Right atrium auricular region (tissue), 2 donors: Measurements from ENCODE around the gene UTS2. TPM values are rescaled to one million over a fixed set of nuclear protein-coding genes. Genes with fewer than 3 reads are reported as not detected.
A peak's percentile ranks its signal among the peaks of the same experiment; 100 is the strongest.

ENCODE experiments used
- DNase-seq: peaks from one replicate; pipeline ENCODE4 v3.0.0-alpha.2; 2019; ENCODE audit warnings: low spot score
- H3K27ac ChIP-seq, 2 donors: fragments of 200-600 bp; sonication (generic); 1 replicate in 1 of 2; 2 replicates in 1 of 2; pipeline ENCODE4 v1.5.1; 2016 to 2019
- H3K27me3 ChIP-seq, 2 donors: fragments of 200-600 bp; sonication (generic); one replicate each; pipeline versions ENCODE4 v1.5.1 to v1.6.0; 2017 to 2019
- H3K36me3 ChIP-seq: fragments of 200-600 bp; sonication (generic); one replicate; pipeline ENCODE4 v1.5.1; 2016
- H3K4me1 ChIP-seq, 2 donors: fragments of 200-600 bp; sonication (generic); one replicate each; pipeline versions ENCODE4 v1.5.1 to v1.6.0; 2017 to 2019
- H3K4me3 ChIP-seq, 2 donors: fragments of 200-600 bp; sonication (generic); 1 replicate in 1 of 2; 2 replicates in 1 of 2; pipeline ENCODE4 v1.5.1; 2017 to 2019; ENCODE audit warnings: mild to moderate bottlenecking in 1 of 2, moderate library complexity in 1 of 2
- H3K9me3 ChIP-seq, 2 donors: fragments of 200-600 bp; sonication (generic); one replicate each; pipeline ENCODE4 v1.5.1; 2019
- CTCF ChIP-seq, 2 donors: fragments of 200-600 bp; sonication (generic); IDR thresholded peaks; one replicate each; pipeline ENCODE4 v1.5.1; 2019; ENCODE audit warnings: antibody characterized with exemption in 2 of 2
- total RNA-seq, 2 donors: library from RNA; depleted of rRNA; stranded (reverse); fragments of >200 nt; gene quantifications; one replicate each; pipeline ENCODE4 v1.1.0, GENCODE V29; 2016

The UTS2 gene
- total RNA-seq, 2 donors from 2014 or later, result not detected

- Histone ChIP-seq H3K4me1 (no peaks in the 10 kb centered on the region), H3K27ac (no peak overlapping the region), H3K9me3 (peaks cover 0 to 13% of the 10 kb centered on the region in 2 donors), H3K27me3 (no peaks in the 10 kb centered on the region), H3K4me3 (no peak overlapping the region), H3K36me3 (peaks cover 82% of the 10 kb centered on the region)
- no peak for DNase-seq
- TF ChIP-seq CTCF (IDR thresholded peaks at IDR 0.05), result no peak
Observed at GRCh38 chr1:7809742-7810141, 43.1 kb downstream of the UTS2 start.

GRCh38 chr1:7808253-7808844 is 44.5 kb downstream of the UTS2 start:
- peaks cover 0 to 4% of the 10 kb centered on the region in 2 donors for H3K9me3 ChIP-seq
- H3K4me1 ChIP-seq, result no peaks in the 10 kb centered on the region
- DNase-seq, result no peak
- H3K27ac ChIP-seq, result no peak overlapping the region
- no peaks in the 10 kb centered on the region for H3K27me3 ChIP-seq
- TF ChIP-seq CTCF (IDR thresholded peaks at IDR 0.05), result peak in 1 of 2 donors; percentile 62
- peaks cover 83% of the 10 kb centered on the region for H3K36me3 ChIP-seq
- H3K4me3 ChIP-seq, result no peak overlapping the region

- no peak for TF ChIP-seq CTCF (IDR thresholded peaks at IDR 0.05)
Observed at GRCh38 chr1:7805460-7805859, 47.4 kb downstream of the UTS2 start.

More at GRCh38 chr1:7805460-7805859, 47.4 kb downstream of the UTS2 start:
- Histone ChIP-seq H3K9me3 (no peaks in the 10 kb centered on the region), H3K4me1 (no peaks in the 10 kb centered on the region), H3K4me3 (no peak overlapping the region), H3K27ac (no peak overlapping the region), H3K36me3 (peaks cover 87% of the 10 kb centered on the region), H3K27me3 (no peaks in the 10 kb centered on the region)
- no peak for DNase-seq

Other genes with a start within 250 kb of the UTS2 start
- 10 to 100 TPM; 84.3 to 97.9 TPM for gene VAMP3, start 81.8 kb downstream of the UTS2 start, total RNA-seq
- 10 to 100 TPM; 11.7 to 17.8 TPM for gene PER3, start 68.8 kb downstream of the UTS2 start, total RNA-seq
- not detected for gene TNFRSF9, start 87.8 kb upstream of the UTS2 start, total RNA-seq
- 100 to 1,000 TPM; 206 to 266 TPM for gene PARK7, start 108.6 kb upstream of the UTS2 start, total RNA-seq
- gene ERRFI1, start 173.2 kb upstream of the UTS2 start, total RNA-seq, result 10 to 100 TPM; 33.0 to 34.5 TPM